Vagina (tissue), 2 donors: Measurements from ENCODE around the gene RECK.

ENCODE experiments used
- POLR2AphosphoS5 ChIP-seq, 2 donors: sonication (generic); formaldehyde crosslinking; IDR thresholded peaks; one replicate each; pipeline ENCODE4 v1.9.0; 2017; ENCODE audit warnings: antibody characterized with exemption in 2 of 2, mild to moderate bottlenecking in 2 of 2, low read depth in 1 of 2; ENCODE audit not compliant: insufficient read depth in 1 of 2
- TF ChIP-seq, protein P1 (sequence below), 3 experiments: fragments of 450-650 bp in 2 of 3; fragments of 200-600 bp in 1 of 3; sonication (generic) in 1 of 3; IDR thresholded peaks; one replicate each; pipeline ENCODE4 v1.5.1; 2017 to 2019; ENCODE audit warnings: antibody characterized with exemption in 3 of 3, mild to moderate bottlenecking in 2 of 3, moderate library complexity in 2 of 3

DNA sequence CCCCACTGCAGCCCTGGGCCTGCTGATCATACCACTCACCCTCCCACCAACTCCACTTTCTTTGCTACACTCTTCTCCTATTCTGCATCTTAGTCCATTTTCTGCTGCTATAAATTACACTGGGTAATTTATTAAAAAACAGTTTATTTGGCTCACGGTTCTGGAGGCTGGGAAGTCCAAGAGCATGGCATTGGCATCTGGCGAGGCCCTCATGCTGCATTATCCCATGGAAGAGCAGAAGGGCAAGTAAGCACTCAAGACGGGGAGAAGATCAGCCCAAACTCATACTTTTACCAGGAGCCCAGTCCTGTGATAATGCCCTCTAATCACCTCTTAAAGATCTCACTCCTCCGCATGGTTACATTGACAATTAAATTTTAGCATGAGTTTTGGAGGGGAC is 109.3 kb downstream of the RECK start:
- TF ChIP-seq, protein P1, sequence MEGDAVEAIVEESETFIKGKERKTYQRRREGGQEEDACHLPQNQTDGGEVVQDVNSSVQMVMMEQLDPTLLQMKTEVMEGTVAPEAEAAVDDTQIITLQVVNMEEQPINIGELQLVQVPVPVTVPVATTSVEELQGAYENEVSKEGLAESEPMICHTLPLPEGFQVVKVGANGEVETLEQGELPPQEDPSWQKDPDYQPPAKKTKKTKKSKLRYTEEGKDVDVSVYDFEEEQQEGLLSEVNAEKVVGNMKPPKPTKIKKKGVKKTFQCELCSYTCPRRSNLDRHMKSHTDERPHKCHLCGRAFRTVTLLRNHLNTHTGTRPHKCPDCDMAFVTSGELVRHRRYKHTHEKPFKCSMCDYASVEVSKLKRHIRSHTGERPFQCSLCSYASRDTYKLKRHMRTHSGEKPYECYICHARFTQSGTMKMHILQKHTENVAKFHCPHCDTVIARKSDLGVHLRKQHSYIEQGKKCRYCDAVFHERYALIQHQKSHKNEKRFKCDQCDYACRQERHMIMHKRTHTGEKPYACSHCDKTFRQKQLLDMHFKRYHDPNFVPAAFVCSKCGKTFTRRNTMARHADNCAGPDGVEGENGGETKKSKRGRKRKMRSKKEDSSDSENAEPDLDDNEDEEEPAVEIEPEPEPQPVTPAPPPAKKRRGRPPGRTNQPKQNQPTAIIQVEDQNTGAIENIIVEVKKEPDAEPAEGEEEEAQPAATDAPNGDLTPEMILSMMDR (IDR thresholded peaks at IDR 0.05) = no peak
- TF ChIP-seq POLR2AphosphoS5 (IDR thresholded peaks at IDR 0.05; ENCODE audit: insufficient read depth in 1 of 2, low read depth in 1 of 2) = no peak
